ENCODE results near the gene HTATSF1.

HTATSF1 gene

GRCh38 chrX:136473663-136474062 lies 23.7 kb upstream of the HTATSF1 start:
- no peak overlapping the region for H3K9ac ChIP-seq (ENCODE audit: low read length)
- H3K4me3 ChIP-seq (ENCODE audit: low read length): no peak overlapping the region
- H3K4me1 ChIP-seq (ENCODE audit: control insufficient read depth, insufficient read depth, low read length): no peaks in the 10 kb centered on the region
- peaks cover 10% of the 10 kb centered on the region for H3K27me3 ChIP-seq (replicated peaks; ENCODE audit: control insufficient read depth, insufficient read depth, low read length)
- DNase-seq (ENCODE audit: low read depth): no peak
- no peaks in the 10 kb centered on the region for H3K9me3 ChIP-seq (ENCODE audit: control insufficient read depth, low read length)
- H3K36me3 ChIP-seq (ENCODE audit: control insufficient read depth, insufficient read depth, low read length, severe bottlenecking): no peaks in the 10 kb centered on the region

- H3K4me3 ChIP-seq (ENCODE audit: low read length): no peak overlapping the region
- peaks cover 16% of the 10 kb centered on the region for H3K27me3 ChIP-seq (replicated peaks; ENCODE audit: control insufficient read depth, insufficient read depth, low read length)
- H3K4me1 ChIP-seq (ENCODE audit: control insufficient read depth, insufficient read depth, low read length): no peaks in the 10 kb centered on the region
- H3K9me3 ChIP-seq (ENCODE audit: control insufficient read depth, low read length): no peaks in the 10 kb centered on the region
- DNase-seq (ENCODE audit: low read depth): no peak
- no peak overlapping the region for H3K9ac ChIP-seq (ENCODE audit: low read length)
- no peaks in the 10 kb centered on the region for H3K36me3 ChIP-seq (ENCODE audit: control insufficient read depth, insufficient read depth, low read length, severe bottlenecking)
These were observed 22.2 kb upstream of the HTATSF1 start for GRCh38 chrX:136475236-136475635.

GRCh38 chrX:136476501-136476900 lies 20.9 kb upstream of the HTATSF1 start:
- DNase-seq (ENCODE audit: low read depth): no peak
- Histone ChIP-seq H3K4me1 (ENCODE audit: control insufficient read depth, insufficient read depth, low read length) (no peaks in the 10 kb centered on the region), H3K4me3 (ENCODE audit: low read length) (no peak overlapping the region), H3K9ac (ENCODE audit: low read length) (no peak overlapping the region), H3K36me3 (ENCODE audit: control insufficient read depth, insufficient read depth, low read length, severe bottlenecking) (no peaks in the 10 kb centered on the region), H3K27me3 (replicated peaks; ENCODE audit: control insufficient read depth, insufficient read depth, low read length) (peaks cover 23% of the 10 kb centered on the region), H3K9me3 (ENCODE audit: control insufficient read depth, low read length) (no peaks in the 10 kb centered on the region)

GRCh38 chrX:136477026-136477425 lies 20.4 kb upstream of the HTATSF1 start:
- Histone ChIP-seq H3K4me1 (ENCODE audit: control insufficient read depth, insufficient read depth, low read length) (no peaks in the 10 kb centered on the region), H3K9ac (ENCODE audit: low read length) (no peak overlapping the region), H3K36me3 (ENCODE audit: control insufficient read depth, insufficient read depth, low read length, severe bottlenecking) (no peaks in the 10 kb centered on the region), H3K4me3 (ENCODE audit: low read length) (no peak overlapping the region), H3K27me3 (replicated peaks; ENCODE audit: control insufficient read depth, insufficient read depth, low read length) (peaks cover 20% of the 10 kb centered on the region), H3K9me3 (ENCODE audit: control insufficient read depth, low read length) (no peaks in the 10 kb centered on the region)
- DNase-seq (ENCODE audit: low read depth): no peak

GRCh38 chrX:136480383-136480782 lies 17.0 kb upstream of the HTATSF1 start:
- Histone ChIP-seq H3K36me3 (ENCODE audit: control insufficient read depth, insufficient read depth, low read length, severe bottlenecking) (no peaks in the 10 kb centered on the region), H3K27me3 (replicated peaks; ENCODE audit: control insufficient read depth, insufficient read depth, low read length) (peaks cover 15% of the 10 kb centered on the region), H3K4me3 (ENCODE audit: low read length) (no peak overlapping the region), H3K9ac (ENCODE audit: low read length) (no peak overlapping the region), H3K4me1 (ENCODE audit: control insufficient read depth, insufficient read depth, low read length) (no peaks in the 10 kb centered on the region), H3K9me3 (ENCODE audit: control insufficient read depth, low read length) (no peaks in the 10 kb centered on the region)
- no peak for DNase-seq (ENCODE audit: low read depth)

GRCh38 chrX:136487647-136488046 lies 9.7 kb upstream of the HTATSF1 start, which contains the start of gene BRS3:
TSS of gene BRS3 (plus strand) at chrX:136487947. CDS start at chrX:136488115, 168 bp downstream.
- DNase-seq (ENCODE audit: low read depth): no peak
- Histone ChIP-seq H3K36me3 (ENCODE audit: control insufficient read depth, insufficient read depth, low read length, severe bottlenecking) (no peaks in the 10 kb centered on the region), H3K27me3 (replicated peaks; ENCODE audit: control insufficient read depth, insufficient read depth, low read length) (peaks cover 48% of the 10 kb centered on the region), H3K4me1 (ENCODE audit: control insufficient read depth, insufficient read depth, low read length) (no peaks in the 10 kb centered on the region), H3K9me3 (ENCODE audit: control insufficient read depth, low read length) (no peaks in the 10 kb centered on the region), H3K9ac (ENCODE audit: low read length) (no peak within 1 kb of the TSS), H3K4me3 (ENCODE audit: low read length) (no peak within 1 kb of the TSS)

- no peaks in the 10 kb centered on the region for H3K36me3 ChIP-seq (ENCODE audit: control insufficient read depth, insufficient read depth, low read length, severe bottlenecking)
- no peak overlapping the region for H3K4me3 ChIP-seq (ENCODE audit: low read length)
- no peaks in the 10 kb centered on the region for H3K4me1 ChIP-seq (ENCODE audit: control insufficient read depth, insufficient read depth, low read length)
- DNase-seq (ENCODE audit: low read depth): no peak
- no peaks in the 10 kb centered on the region for H3K9me3 ChIP-seq (ENCODE audit: control insufficient read depth, low read length)
- peaks cover 56% of the 10 kb centered on the region for H3K27me3 ChIP-seq (replicated peaks; ENCODE audit: control insufficient read depth, insufficient read depth, low read length)
- H3K9ac ChIP-seq (ENCODE audit: low read length): no peak overlapping the region
These were observed 8.7 kb upstream of the HTATSF1 start for GRCh38 chrX:136488706-136489105.

- no peaks in the 10 kb centered on the region for H3K36me3 ChIP-seq (ENCODE audit: control insufficient read depth, insufficient read depth, low read length, severe bottlenecking)
- H3K4me3 ChIP-seq (ENCODE audit: low read length): no peak overlapping the region
- DNase-seq (ENCODE audit: low read depth): no peak
- no peaks in the 10 kb centered on the region for H3K4me1 ChIP-seq (ENCODE audit: control insufficient read depth, insufficient read depth, low read length)
- H3K9ac ChIP-seq (ENCODE audit: low read length): no peak overlapping the region
- no peaks in the 10 kb centered on the region for H3K9me3 ChIP-seq (ENCODE audit: control insufficient read depth, low read length)
- H3K27me3 ChIP-seq (replicated peaks; ENCODE audit: control insufficient read depth, insufficient read depth, low read length): peaks cover 48% of the 10 kb centered on the region
These were observed 5.6 kb upstream of the HTATSF1 start for GRCh38 chrX:136491832-136492231.

GRCh38 chrX:136493011-136493410 lies 4.4 kb upstream of the HTATSF1 start:
- Histone ChIP-seq H3K9me3 (ENCODE audit: control insufficient read depth, low read length) (no peaks in the 10 kb centered on the region), H3K4me1 (ENCODE audit: control insufficient read depth, insufficient read depth, low read length) (no peaks in the 10 kb centered on the region), H3K36me3 (ENCODE audit: control insufficient read depth, insufficient read depth, low read length, severe bottlenecking) (no peaks in the 10 kb centered on the region), H3K4me3 (ENCODE audit: low read length) (no peak overlapping the region), H3K9ac (ENCODE audit: low read length) (no peak overlapping the region), H3K27me3 (replicated peaks; ENCODE audit: control insufficient read depth, insufficient read depth, low read length) (peaks cover 46% of the 10 kb centered on the region)
- no peak for DNase-seq (ENCODE audit: low read depth)

- Histone ChIP-seq H3K9me3 (ENCODE audit: control insufficient read depth, low read length) (no peaks in the 10 kb centered on the region), H3K4me1 (ENCODE audit: control insufficient read depth, insufficient read depth, low read length) (no peaks in the 10 kb centered on the region), H3K9ac (ENCODE audit: low read length) (no peak overlapping the region), H3K36me3 (ENCODE audit: control insufficient read depth, insufficient read depth, low read length, severe bottlenecking) (peaks cover under 1% of the 10 kb centered on the region), H3K27me3 (replicated peaks; ENCODE audit: control insufficient read depth, insufficient read depth, low read length) (peaks cover 27% of the 10 kb centered on the region), H3K4me3 (ENCODE audit: low read length) (no peak overlapping the region)
- no peak for DNase-seq (ENCODE audit: low read depth)
These were observed 2.3 kb upstream of the HTATSF1 start for GRCh38 chrX:136495043-136495442.

GRCh38 chrX:136496186-136496763 lies 1.1 kb upstream of the HTATSF1 start:
- DNase-seq (ENCODE audit: low read depth): no peak
- peaks cover 15% of the 10 kb centered on the region for H3K27me3 ChIP-seq (replicated peaks; ENCODE audit: control insufficient read depth, insufficient read depth, low read length)
- peak overlapping the region; percentile 82 for H3K4me3 ChIP-seq (ENCODE audit: low read length)
- H3K36me3 ChIP-seq (ENCODE audit: control insufficient read depth, insufficient read depth, low read length, severe bottlenecking): peaks cover 13% of the 10 kb centered on the region
- no peaks in the 10 kb centered on the region for H3K9me3 ChIP-seq (ENCODE audit: control insufficient read depth, low read length)
- H3K4me1 ChIP-seq (ENCODE audit: control insufficient read depth, insufficient read depth, low read length): no peaks in the 10 kb centered on the region
- H3K9ac ChIP-seq (ENCODE audit: low read length): peak overlapping the region; percentile 90

Data from adipocyte (in vitro differentiated cells).